SK-N-SH (cell line): ENCODE data around the gene WDR88. TPM values are rescaled to one million over a fixed set of nuclear protein-coding genes. Genes with fewer than 3 reads are reported as not detected.

Source experiments
- CTCF ChIA-PET: fragments of 300-600, 350-600 bp; formaldehyde crosslinking; extraction: SDS; loops from one replicate; lab custom pipeline; 2021; lab: Yijun Ruan, JAX
- POLR2A ChIA-PET: fragments of 350-600 bp; sonication (Branson Sonifier 250); formaldehyde crosslinking; extraction: SDS; loops from one replicate; lab custom pipeline; 2020; ENCODE audit warnings: antibody characterized with exemption, inconsistent platforms; lab: Yijun Ruan, JAX
- DNase-seq: peaks from one replicate; pipeline ENCODE4 v3.0.0; 2012
- H2AFZ ChIP-seq: fragments of 200-600 bp; sonication (generic); 2 replicates; pipeline ENCODE4 v1.8.1; 2016; ENCODE audit warnings: antibody characterized with exemption, mild to moderate bottlenecking, low read depth
- H3F3A ChIP-seq: fragments of 200-600 bp; sonication (generic); replicated peaks from 2 replicates; pipeline ENCODE3; 2016; ENCODE audit warnings: antibody characterized with exemption, mild to moderate bottlenecking; ENCODE audit not compliant: insufficient read depth
- H3K27ac ChIP-seq, 2 experiments: fragments of 200-500 bp in 1 of 2; fragments of 200-600 bp in 1 of 2; sonication (Bioruptor generic) in 1 of 2; sonication (generic), shearing (Covaris generic) in 1 of 2; 2 replicates each; pipeline versions ENCODE4 v1.5.1 to v1.6.1; 2014 to 2016; ENCODE audit warnings: low read depth in 2 of 2, inconsistent platforms in 1 of 2, low read length in 1 of 2, mild to moderate bottlenecking in 1 of 2, mixed read lengths in 1 of 2
- H3K27me3 ChIP-seq: fragments of 200-600 bp; sonication (generic), shearing (Covaris generic); 2 replicates; pipeline ENCODE4 v1.6.1; 2016; ENCODE audit warnings: mixed run types; ENCODE audit not compliant: insufficient read depth
- H3K36me3 ChIP-seq, 2 experiments: fragments of 200-500 bp in 1 of 2; fragments of 200-600 bp in 1 of 2; sonication (Bioruptor generic) in 1 of 2; sonication (generic) in 1 of 2; replicated peaks in 1 of 2; 2 replicates each; pipeline versions ENCODE3 to v1.5.1; 2014 to 2016; ENCODE audit warnings: low read length in 1 of 2, mild to moderate bottlenecking in 1 of 2; ENCODE audit not compliant: insufficient read depth in 2 of 2, control insufficient read depth in 1 of 2
- H3K4me1 ChIP-seq, 2 experiments: fragments of 200-500 bp in 1 of 2; fragments of 200-600 bp in 1 of 2; sonication (Bioruptor generic) in 1 of 2; sonication (generic), shearing (Covaris generic) in 1 of 2; 2 replicates each; pipeline versions ENCODE4 v1.5.1 to v1.6.1; 2014 to 2016; ENCODE audit warnings: low read depth in 1 of 2, low read length in 1 of 2, mixed run types in 1 of 2; ENCODE audit not compliant: insufficient read depth in 2 of 2, control insufficient read depth in 1 of 2
- H3K4me2 ChIP-seq: fragments of 200-600 bp; sonication (generic), shearing (Covaris generic); 2 replicates; pipeline ENCODE4 v1.6.1; 2017; ENCODE audit warnings: mixed run types
- H3K4me3 ChIP-seq, 2 experiments: fragments of 200-500 bp in 1 of 2; fragments of 200-600 bp in 1 of 2; sonication (Bioruptor generic) in 1 of 2; sonication (generic), shearing (Covaris generic) in 1 of 2; 2 replicates each; pipeline versions ENCODE4 v1.5.1 to v1.8.1; 2014 to 2016; ENCODE audit warnings: low read depth in 2 of 2, inconsistent platforms in 1 of 2, low read length in 1 of 2, mild to moderate bottlenecking in 1 of 2, mixed read lengths in 1 of 2, moderate library complexity in 1 of 2
- H3K79me2 ChIP-seq: fragments of 200-600 bp; sonication (generic); 2 replicates; pipeline ENCODE4 v1.8.1; 2017; ENCODE audit warnings: mild to moderate bottlenecking; ENCODE audit not compliant: insufficient read depth
- H3K9ac ChIP-seq: fragments of 200-600 bp; sonication (generic); 2 replicates; pipeline ENCODE4 v1.6.1; 2017; ENCODE audit warnings: mixed run types
- H3K9me2 ChIP-seq: fragments of 200-600 bp; sonication (generic); 2 replicates; pipeline ENCODE4 v1.6.1; 2017; ENCODE audit warnings: mixed run types
- H3K9me3 ChIP-seq: fragments of 200-600 bp; sonication (generic); 2 replicates; pipeline ENCODE4 v1.6.1; 2017; ENCODE audit warnings: mixed run types, mild to moderate bottlenecking, moderate library complexity
- H4K20me1 ChIP-seq: fragments of 200-600 bp; sonication (generic); 2 replicates; pipeline ENCODE4 v1.6.1; 2017; ENCODE audit warnings: mild to moderate bottlenecking, mixed run types; ENCODE audit not compliant: insufficient read depth
- CHD2 ChIP-seq: fragments of 150-350 bp; IDR thresholded peaks from 2 replicates; pipeline ENCODE4 v1.6.1; 2018; ENCODE audit warnings: low read length; ENCODE audit not compliant: partially characterized antibody
- ELF1 ChIP-seq: IDR thresholded peaks from 2 replicates; pipeline ENCODE4 v1.4.0; 2012
- EP300 ChIP-seq, 2 experiments: IDR thresholded peaks; 2 replicates each; pipeline versions ENCODE4 v1.4.0 to v1.6.1; 2012; ENCODE audit warnings: borderline replicate concordance in 1 of 2, low read depth in 1 of 2, low read length in 1 of 2
- FOSL2 ChIP-seq: IDR thresholded peaks from 2 replicates; pipeline ENCODE4 v1.4.0; 2012; ENCODE audit warnings: low read depth, mild to moderate bottlenecking, moderate library complexity, borderline replicate concordance
- FOXJ3 ChIP-seq: sonication (generic); formaldehyde crosslinking; IDR thresholded peaks from 2 replicates; pipeline ENCODE4 v1.5.1; 2020; ENCODE audit warnings: mild to moderate bottlenecking, missing genetic modification reagents
- FOXM1 ChIP-seq: IDR thresholded peaks from 2 replicates; pipeline ENCODE4 v1.4.0; 2012; ENCODE audit warnings: low read depth, mild to moderate bottlenecking
- JUND ChIP-seq: IDR thresholded peaks from 2 replicates; pipeline ENCODE4 v1.4.0; 2012
- MAX ChIP-seq: IDR thresholded peaks from 2 replicates; pipeline ENCODE4 v1.4.0; 2012; ENCODE audit warnings: low read depth
- MXI1 ChIP-seq: IDR thresholded peaks from 2 replicates; pipeline ENCODE4 v1.6.1; 2012; ENCODE audit warnings: mild to moderate bottlenecking, low read depth, low read length, improper control_type of control experiment
- NFIC ChIP-seq: IDR thresholded peaks from 2 replicates; pipeline ENCODE4 v1.4.0; 2012; ENCODE audit warnings: borderline replicate concordance
- NRF1 ChIP-seq: IDR thresholded peaks from 2 replicates; pipeline ENCODE4 v1.6.1; 2012; ENCODE audit warnings: low read depth, mild to moderate bottlenecking, low read length
- RFX5 ChIP-seq: IDR thresholded peaks from 2 replicates; pipeline ENCODE4 v1.6.1; 2012; ENCODE audit warnings: mild to moderate bottlenecking, improper control_type of control experiment, low read length
- RXRA ChIP-seq: IDR thresholded peaks from 2 replicates; pipeline ENCODE4 v1.4.0; 2012; ENCODE audit warnings: low read depth, mild to moderate bottlenecking, borderline replicate concordance
- SMC3 ChIP-seq: IDR thresholded peaks from 2 replicates; pipeline ENCODE4 v1.6.1; 2012; ENCODE audit warnings: low read depth, low read length, improper control_type of control experiment
- TAF1 ChIP-seq: IDR thresholded peaks from 2 replicates; pipeline ENCODE4 v1.6.1; 2012; ENCODE audit warnings: low read depth, mild to moderate bottlenecking, low read length, moderate library complexity, borderline replicate concordance
- TCF12 ChIP-seq: IDR thresholded peaks from 2 replicates; pipeline ENCODE4 v1.4.0; 2012
- TEAD4 ChIP-seq: IDR thresholded peaks from 2 replicates; pipeline ENCODE4 v1.4.0; 2012; ENCODE audit warnings: mild to moderate bottlenecking, borderline replicate concordance; ENCODE audit not compliant: insufficient read depth
- WGBS: methylation state at CpG from one replicate; pipeline ENCODE4 v1.1.6; 2017; ENCODE audit warnings: low lambda C conversion rate; 5-methylcytosine and 5-hydroxymethylcytosine counted together
- polyA plus RNA-seq, 3 experiments: library from polyadenylated mRNA; depleted of rRNA; stranded (reverse); fragments of >200 nt; gene quantifications; 2 replicates each; pipeline ENCODE4 v1.2.3, GENCODE V29; 2012
- TF ChIP-seq, protein P1 (sequence below): fragments of 150-350 bp; IDR thresholded peaks from 2 replicates; pipeline ENCODE4 v1.6.1; 2017; ENCODE audit warnings: antibody characterized with exemption, low read length, low read depth, borderline replicate concordance
- TF ChIP-seq, protein P2 (sequence below): IDR thresholded peaks from 2 replicates; pipeline ENCODE4; 2012

Gene WDR88
- polyA plus RNA-seq, 1 of the 3 experiments (the other 2 are of a cell fraction), result not detected

DNA sequence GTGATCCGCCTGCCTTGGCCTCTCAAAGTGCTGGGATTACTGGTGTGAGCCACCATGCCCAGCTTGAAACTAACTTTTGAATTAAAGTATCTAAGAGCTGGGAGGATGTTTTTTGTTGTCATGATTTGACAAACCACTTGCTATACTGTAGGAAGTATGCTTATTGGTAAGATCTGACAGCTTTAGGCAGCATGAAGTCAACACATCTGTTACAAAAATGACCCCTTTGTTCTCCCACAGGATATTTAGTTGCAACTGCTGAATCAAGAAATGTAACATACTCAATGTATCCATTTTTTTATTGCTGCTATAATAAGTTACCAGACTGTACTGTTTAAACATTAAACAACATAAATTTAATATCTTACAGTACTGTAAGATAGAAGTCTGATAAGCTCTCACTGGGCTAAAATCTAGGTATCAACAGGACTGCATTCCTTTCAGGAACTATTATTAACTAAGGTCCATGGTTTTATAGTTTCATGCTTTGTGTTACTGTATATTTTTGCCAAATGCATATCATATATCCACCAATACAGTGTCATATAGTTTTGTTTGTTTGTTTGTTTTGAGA is 39.4 kb downstream of the WDR88 start:
- ChIA-PET POLR2A (no interaction called here), CTCF (interaction anchor here (1.0 to 6.1 kb wide), 4 partner anchors 11 to 46 kb away, joined by 3 to 25 read pairs (median 4); no protein-coding TSS in a partner anchor)
- Histone ChIP-seq H3K4me3 (no peak overlapping the region), H3K79me2 (peaks cover 12% of the 10 kb centered on the region; the same call in 1 of the 2 replicates), H3K9ac (no peak overlapping the region), H3K9me2 (no peaks in the 10 kb centered on the region), H3K9me3 (0 out of 2 replicates have a peak, but pooled peaks cover 6% of the 10 kb centered on the region), H3K27me3 (no peaks in the 10 kb centered on the region), H3K36me3 (no peaks in the 10 kb centered on the region), H4K20me1 (no peaks in the 10 kb centered on the region), H2AFZ (no peak overlapping the region), H3K27ac (peak overlapping the region in 1 of 2 experiments; percentile 59; a peak in 1 of 4 replicates), H3F3A (peaks cover 13% of the 10 kb centered on the region), H3K4me2 (0 out of 2 replicates have a peak overlapping the region, but pooled peaks have one; percentile 1), H3K4me1 (peaks cover 0 to 19% of the 10 kb centered on the region in 2 experiments; a peak in 2 of 4 replicates)
- no peak for DNase-seq
- 100% methylated on average over 1 of the region's 1 CpG for WGBS
- TF ChIP-seq, protein P1, sequence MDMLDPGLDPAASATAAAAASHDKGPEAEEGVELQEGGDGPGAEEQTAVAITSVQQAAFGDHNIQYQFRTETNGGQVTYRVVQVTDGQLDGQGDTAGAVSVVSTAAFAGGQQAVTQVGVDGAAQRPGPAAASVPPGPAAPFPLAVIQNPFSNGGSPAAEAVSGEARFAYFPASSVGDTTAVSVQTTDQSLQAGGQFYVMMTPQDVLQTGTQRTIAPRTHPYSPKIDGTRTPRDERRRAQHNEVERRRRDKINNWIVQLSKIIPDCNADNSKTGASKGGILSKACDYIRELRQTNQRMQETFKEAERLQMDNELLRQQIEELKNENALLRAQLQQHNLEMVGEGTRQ, result no peak

DNA sequence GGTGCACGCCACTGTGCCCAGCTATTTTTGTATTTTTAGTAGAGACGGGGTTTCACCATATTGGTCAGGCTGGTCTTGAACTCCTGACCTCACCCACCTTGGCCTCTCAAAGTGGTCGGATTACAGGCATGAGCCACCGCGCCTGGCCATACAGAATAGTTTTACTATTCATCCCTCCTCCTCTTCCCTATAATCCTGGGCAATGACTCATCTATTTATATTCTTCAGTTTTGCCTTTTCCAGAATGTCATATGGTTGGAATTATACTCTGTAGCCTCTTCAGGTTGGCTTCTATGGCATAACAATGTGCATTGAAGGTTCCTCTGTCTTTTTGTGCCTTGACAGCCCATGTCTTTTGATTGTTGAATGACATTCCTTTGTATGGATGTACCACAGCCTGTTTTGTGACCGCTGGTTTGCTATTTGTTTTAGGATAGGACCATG is 40.0 kb downstream of the WDR88 start:
- TF ChIP-seq CHD2 (no peak), MAX (no peak), RFX5 (no peak), RXRA (0 out of 2 replicates have a peak, but pooled peaks have one; percentile 30), FOSL2 (peak; percentile 77; the same call in 1 of the 2 replicates), TAF1 (no peak), FOXM1 (no peak), FOXJ3 (no peak), JUND (peak; percentile 60), TCF12 (peak; percentile 75; the same call in 1 of the 2 replicates), ELF1 (no peak), NRF1 (no peak), NFIC (no peak), TEAD4 (no peak), SMC3 (no peak), EP300 (IDR thresholded peaks at IDR 0.05; ENCODE audit: borderline replicate concordance in 1 of 2, low read depth in 1 of 2, low read length in 1 of 2) (no peak), MXI1 (no peak)
- TF ChIP-seq, protein P2, sequence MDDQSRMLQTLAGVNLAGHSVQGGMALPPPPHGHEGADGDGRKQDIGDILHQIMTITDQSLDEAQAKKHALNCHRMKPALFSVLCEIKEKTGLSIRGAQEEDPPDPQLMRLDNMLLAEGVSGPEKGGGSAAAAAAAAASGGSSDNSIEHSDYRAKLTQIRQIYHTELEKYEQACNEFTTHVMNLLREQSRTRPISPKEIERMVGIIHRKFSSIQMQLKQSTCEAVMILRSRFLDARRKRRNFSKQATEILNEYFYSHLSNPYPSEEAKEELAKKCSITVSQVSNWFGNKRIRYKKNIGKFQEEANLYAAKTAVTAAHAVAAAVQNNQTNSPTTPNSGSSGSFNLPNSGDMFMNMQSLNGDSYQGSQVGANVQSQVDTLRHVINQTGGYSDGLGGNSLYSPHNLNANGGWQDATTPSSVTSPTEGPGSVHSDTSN, result no peak
- no peak overlapping the region for H3K4me3 ChIP-seq
- ChIA-PET CTCF (interaction anchor here (1.0 to 6.1 kb wide), 3 partner anchors 12 to 47 kb away, joined by 3 to 25 read pairs (median 4); no protein-coding TSS in a partner anchor), POLR2A (no interaction called here)
- H3K9me2 ChIP-seq, result no peaks in the 10 kb centered on the region
- H3K4me1 ChIP-seq, result peaks cover 0 to 19% of the 10 kb centered on the region in 2 experiments; a peak in 2 of 4 replicates
- H3F3A ChIP-seq, result peaks cover 13% of the 10 kb centered on the region
- peaks cover 12% of the 10 kb centered on the region; the same call in 1 of the 2 replicates for H3K79me2 ChIP-seq
- 0 out of 2 replicates have a peak overlapping the region, but pooled peaks have one; percentile 1 for H3K4me2 ChIP-seq
- 69% methylated on average over 6 of the region's 6 CpGs for WGBS
- 0 out of 2 replicates have a peak, but pooled peaks cover 6% of the 10 kb centered on the region for H3K9me3 ChIP-seq
- H2AFZ ChIP-seq, result no peak overlapping the region
- no peaks in the 10 kb centered on the region for H3K36me3 ChIP-seq
- peak overlapping the region; percentile 7 to 59; a peak in 2 of 4 replicates for H3K27ac ChIP-seq
- no peaks in the 10 kb centered on the region for H4K20me1 ChIP-seq
- H3K27me3 ChIP-seq, result no peaks in the 10 kb centered on the region
- DNase-seq, result no peak
- no peak overlapping the region for H3K9ac ChIP-seq
